Lung microvascular endothelial cell (primary cell): Measurements from ENCODE around the gene ASB17. TPM values are rescaled to one million over a fixed set of nuclear protein-coding genes. Genes with fewer than 3 reads are reported as not detected.
"Not testable (repeated sequence)": the region's sequence is repeated elsewhere in the genome, so short reads cannot be mapped to it uniquely, and the experiment has no call there.

Source experiments
- DNase-seq, 2 donors: peaks; one replicate each; pipeline versions ENCODE4 v3.0.0 to v3.0.0-alpha.2; 2010; ENCODE audit warnings: low read depth in 2 of 2
- total RNA-seq: library from RNA; depleted of rRNA; stranded (reverse); fragments of >200 nt; gene quantifications from 2 replicates; pipeline ENCODE4 v1.2.1, GENCODE V29; 2014

ASB17 gene, protein sequence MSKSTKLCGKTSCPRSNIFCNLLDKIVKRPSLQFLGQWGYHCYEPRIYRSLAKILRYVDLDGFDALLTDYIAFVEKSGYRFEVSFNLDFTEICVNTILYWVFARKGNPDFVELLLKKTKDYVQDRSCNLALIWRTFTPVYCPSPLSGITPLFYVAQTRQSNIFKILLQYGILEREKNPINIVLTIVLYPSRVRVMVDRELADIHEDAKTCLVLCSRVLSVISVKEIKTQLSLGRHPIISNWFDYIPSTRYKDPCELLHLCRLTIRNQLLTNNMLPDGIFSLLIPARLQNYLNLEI
- not detected in 2 replicates for total RNA-seq

- DNase-seq = no peak
These were observed at the start of gene ASB17 for GRCh38 chr1:75932304-75932703. TSS of gene ASB17 (minus strand) at chr1:75932404. CDS start at chr1:75932291, 113 bp downstream.

DNA sequence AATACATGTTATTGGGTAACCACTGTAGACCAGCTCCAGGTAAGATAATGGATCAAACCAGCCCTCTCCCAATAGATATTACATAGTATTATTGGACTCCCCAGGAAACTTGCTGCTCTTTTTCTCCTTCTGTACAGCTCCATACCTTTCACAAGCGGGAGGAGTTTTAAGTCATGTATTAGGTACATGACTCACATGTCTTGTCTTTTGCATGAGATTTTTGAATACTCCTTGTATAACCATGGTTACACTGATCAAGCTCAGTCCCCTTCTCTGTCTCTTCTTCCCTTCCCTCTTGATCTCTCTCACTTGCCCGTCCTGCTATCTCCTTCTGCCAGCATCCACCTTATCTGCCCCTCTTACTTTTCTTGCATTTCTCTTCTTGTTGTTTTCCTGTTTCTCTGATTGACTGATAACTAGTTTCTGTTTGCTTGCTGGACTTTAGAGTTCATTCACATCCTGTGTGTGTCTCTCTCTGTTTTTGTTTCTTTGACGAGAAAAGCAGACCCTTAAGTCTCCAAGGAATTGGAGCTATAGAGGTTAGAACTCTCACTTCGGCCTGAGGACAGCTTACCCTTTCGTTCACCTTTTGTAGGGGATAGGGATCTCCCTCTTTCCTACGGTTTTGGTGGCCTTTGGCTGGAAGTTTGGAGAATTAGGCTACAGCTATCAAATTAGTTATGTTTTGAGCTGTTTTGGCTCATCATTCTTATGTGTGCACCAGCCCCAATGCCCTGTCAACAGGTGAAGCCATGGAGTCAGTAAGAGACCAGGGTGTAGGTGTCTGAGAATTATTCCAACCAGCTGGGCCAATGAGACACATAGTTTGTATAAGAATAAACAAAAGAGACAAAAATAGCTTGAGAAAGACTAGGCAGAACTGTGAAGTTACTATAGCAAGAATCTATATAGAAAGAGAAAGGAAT is 49.0 kb upstream of the ASB17 start:
- no peak for DNase-seq

GRCh38 chr1:75970631-75971030 is 38.4 kb upstream of the ASB17 start:
- DNase-seq = no peak

- DNase-seq = peak in 1 of 2 donors; percentile 13
These were observed 37.3 kb upstream of the ASB17 start for GRCh38 chr1:75969550-75969949.

DNA sequence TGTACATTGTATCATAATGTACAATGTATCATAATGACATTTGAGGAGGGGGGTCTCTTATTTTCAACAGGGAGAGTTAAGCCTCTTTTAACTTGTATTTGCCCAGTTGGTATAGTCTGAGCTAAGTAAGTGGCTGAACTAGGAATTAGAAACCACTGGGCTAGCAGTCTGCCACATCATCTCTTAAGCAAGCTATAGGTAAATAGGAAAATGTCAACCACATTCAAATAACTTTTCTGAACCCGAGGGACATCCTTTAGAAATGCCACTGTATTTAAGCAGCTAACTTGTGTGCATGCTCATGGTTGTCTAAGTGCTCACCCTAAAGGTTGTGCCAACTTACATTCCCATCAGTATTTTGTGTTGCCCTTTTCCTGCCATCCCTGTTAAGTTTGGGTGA is 35.5 kb upstream of the ASB17 start:
- DNase-seq = no peak

- DNase-seq = no peak
These were observed 32.7 kb upstream of the ASB17 start for GRCh38 chr1:75964760-75965408.

GRCh38 chr1:75964110-75964759 is 32.0 kb upstream of the ASB17 start:
- DNase-seq = not testable (repeated sequence)

- no peak for DNase-seq
These were observed 22.4 kb upstream of the ASB17 start for GRCh38 chr1:75954586-75954985.

GRCh38 chr1:75953461-75953860 is 21.3 kb upstream of the ASB17 start:
- no peak for DNase-seq

- no peak for DNase-seq
These were observed 19.8 kb upstream of the ASB17 start for GRCh38 chr1:75952016-75952415.

- DNase-seq = no peak
These were observed 18.0 kb upstream of the ASB17 start for GRCh38 chr1:75950176-75950575.

GRCh38 chr1:75943037-75943436 is 10.8 kb upstream of the ASB17 start:
- peak; percentile 35 to 57 for DNase-seq

DNA sequence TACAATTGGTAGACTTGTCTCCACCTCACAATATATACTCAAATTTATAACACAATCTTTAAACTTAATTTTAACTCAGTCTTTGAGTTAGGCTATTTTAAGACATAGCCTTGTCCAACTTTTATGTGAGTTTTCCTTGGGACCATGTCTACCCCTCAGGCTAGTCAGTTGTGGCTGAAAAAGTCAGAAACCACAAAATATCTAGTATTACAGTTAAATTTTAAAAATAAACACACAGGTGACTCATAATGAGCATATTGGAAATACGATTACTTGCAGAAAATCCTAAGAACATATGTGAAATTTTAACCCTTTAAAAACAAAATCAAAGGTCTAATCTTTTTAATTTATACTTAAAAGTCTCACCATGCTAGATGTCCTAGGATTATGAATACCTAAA is 4.8 kb upstream of the ASB17 start:
- no peak for DNase-seq

DNA sequence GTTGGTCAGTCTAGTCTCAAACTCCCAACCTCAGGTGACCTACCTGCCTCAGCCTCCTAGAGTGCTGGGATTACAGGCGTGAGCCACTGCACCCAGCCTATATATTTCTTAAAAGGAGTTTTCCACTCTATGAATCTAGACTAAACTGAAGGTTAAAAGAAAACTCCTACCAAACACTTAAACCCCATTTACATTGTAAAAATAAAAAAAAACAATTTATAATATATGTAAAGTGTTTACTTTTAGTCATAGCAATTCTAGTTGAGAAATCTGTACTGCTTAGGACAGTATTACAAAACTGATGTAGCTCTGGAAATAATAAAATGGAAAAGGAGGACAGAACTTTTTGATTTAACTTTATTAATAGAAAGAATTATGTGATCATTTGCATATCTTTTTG is 9.5 kb downstream of the ASB17 start:
- no peak for DNase-seq

DNA sequence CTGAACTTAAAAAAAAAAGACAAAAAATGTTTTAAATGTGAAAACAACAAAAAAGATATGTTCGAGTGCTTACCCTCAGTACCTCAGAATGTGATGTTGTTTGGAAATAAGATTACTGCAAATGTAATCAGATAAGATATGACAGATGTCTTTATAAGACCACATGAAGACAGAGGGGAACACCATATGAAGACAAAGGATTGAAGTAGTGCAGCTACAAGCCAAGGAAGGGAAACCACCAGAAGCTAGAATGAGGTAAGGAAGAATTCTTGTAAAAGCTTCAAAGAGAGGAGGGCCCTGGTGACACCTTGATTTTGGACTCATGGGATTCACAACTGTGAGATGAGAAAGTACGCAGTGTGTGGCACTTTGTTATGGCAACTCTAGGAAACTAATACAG is 15.4 kb downstream of the ASB17 start:
- DNase-seq = no peak

DNA sequence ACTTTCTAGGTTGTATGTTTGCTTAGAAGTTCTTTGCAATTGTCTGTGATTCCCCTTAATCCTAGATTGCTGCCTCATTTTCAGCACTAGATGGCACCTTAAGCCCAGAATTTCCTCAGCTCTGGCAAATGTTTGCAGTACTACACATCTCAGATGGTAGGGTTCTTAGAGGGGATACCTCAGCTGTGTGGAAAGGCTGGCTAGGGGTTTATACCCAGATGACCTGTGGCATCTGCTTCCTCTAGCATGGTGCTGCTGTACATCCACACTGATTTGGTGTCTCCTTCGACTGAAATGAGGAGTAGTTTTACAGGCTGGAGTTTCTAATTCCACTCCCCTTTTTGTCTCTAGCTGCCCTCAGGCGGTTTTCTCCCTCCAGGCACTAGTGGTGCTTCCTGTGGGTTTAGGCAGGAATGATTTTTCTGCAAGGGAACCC is 23.5 kb downstream of the ASB17 start:
- DNase-seq = peak; percentile 45 to 65

DNA sequence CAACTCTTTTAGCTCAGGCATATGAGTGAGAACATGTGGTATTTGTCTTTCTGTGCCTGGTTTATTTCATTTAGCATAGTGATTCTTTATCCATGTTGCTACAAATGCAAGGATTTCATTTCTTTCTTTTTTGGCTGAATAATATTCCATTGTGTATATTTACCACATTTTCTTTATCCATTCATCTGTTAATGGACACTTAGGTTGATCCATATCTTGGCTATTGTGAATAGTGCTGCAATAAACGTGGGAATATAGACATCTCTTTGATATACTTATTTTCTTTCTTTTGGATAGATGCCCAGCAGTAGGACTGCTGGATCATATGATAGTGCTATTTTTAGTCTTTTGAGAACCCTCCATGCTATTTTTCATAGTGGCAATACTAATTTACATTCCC is 30.8 kb downstream of the ASB17 start:
- no peak for DNase-seq

GRCh38 chr1:75884437-75884836 is 47.8 kb downstream of the ASB17 start:
- no peak for DNase-seq

GRCh38 chr1:75879985-75880384 is 52.2 kb downstream of the ASB17 start:
- DNase-seq = no peak

GRCh38 chr1:75870951-75871350 is 61.3 kb downstream of the ASB17 start:
- no peak for DNase-seq
